ENCODE data around the gene PPM1H. TPM values are rescaled to one million over a fixed set of nuclear protein-coding genes. Genes with fewer than 3 reads are reported as not detected.
A peak's percentile ranks its signal among the peaks of the same experiment; 100 is the strongest.

The PPM1H gene
- total RNA-seq, 6 experiments from 2014 or later: 7.0 to 20.9 (median 8.4) TPM

DNA sequence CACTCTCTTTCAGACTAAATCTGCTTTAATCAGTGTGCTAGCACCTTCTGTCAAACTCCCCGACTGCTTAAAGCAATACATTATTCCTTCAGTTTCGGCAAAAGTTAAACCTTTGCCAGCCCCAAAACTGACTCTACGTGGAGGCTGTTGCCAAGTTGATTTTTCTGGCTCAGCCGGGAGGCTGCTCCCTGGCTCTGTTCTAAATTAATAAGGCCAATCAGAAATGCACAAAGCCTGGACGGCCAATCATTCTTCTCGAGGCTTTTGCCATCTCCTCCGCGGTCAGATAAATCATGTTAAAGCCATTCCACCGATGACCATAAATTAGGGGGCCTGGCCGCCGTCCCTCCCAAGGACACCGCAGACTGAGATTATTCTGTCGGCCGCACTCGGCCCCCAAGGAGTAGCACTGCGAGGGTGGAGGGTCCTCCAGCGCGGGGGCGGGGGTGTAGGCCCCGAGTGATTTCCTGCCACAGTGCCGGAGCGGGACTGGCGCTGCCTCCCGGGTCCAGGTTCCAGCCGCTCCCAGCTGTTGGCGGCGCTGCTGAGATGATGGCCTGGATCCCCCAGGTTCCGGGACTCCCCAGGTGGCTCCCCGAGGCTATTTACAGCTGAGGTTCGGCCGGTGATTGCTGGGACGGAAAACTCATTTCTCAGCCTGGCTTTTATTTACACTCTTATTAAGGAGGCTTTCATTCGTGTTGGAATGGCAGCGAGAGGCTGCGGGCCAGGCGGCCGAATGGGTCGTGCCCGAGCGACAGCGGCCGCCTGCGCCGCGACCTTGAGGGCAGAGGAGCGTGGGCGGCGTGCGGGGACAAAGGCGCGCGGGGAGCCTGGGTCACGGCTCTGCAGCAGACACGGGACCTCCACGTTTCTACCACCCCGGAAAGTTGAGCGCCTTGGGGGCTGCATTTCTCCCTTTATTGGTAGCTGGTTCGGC lies 303.2 kb downstream of the PPM1H start:
- Mint-ChIP-seq H3K27me3 (ENCODE audit: insufficient read depth) (no peaks in the 10 kb centered on the region), H3K4me3 (peak overlapping the region; percentile 85), H3K4me1 (ENCODE audit: low read depth) (peaks cover 35% of the 10 kb centered on the region), H3K36me3 (ENCODE audit: low read depth) (no peaks in the 10 kb centered on the region), H3K9me3 (no peaks in the 10 kb centered on the region), H3K27ac (peak overlapping the region; percentile 77)
- DNase-seq: peak; percentile 83
- TF ChIP-seq, protein P1, sequence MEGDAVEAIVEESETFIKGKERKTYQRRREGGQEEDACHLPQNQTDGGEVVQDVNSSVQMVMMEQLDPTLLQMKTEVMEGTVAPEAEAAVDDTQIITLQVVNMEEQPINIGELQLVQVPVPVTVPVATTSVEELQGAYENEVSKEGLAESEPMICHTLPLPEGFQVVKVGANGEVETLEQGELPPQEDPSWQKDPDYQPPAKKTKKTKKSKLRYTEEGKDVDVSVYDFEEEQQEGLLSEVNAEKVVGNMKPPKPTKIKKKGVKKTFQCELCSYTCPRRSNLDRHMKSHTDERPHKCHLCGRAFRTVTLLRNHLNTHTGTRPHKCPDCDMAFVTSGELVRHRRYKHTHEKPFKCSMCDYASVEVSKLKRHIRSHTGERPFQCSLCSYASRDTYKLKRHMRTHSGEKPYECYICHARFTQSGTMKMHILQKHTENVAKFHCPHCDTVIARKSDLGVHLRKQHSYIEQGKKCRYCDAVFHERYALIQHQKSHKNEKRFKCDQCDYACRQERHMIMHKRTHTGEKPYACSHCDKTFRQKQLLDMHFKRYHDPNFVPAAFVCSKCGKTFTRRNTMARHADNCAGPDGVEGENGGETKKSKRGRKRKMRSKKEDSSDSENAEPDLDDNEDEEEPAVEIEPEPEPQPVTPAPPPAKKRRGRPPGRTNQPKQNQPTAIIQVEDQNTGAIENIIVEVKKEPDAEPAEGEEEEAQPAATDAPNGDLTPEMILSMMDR (IDR thresholded peaks at IDR 0.05): peak; percentile 73

DNA sequence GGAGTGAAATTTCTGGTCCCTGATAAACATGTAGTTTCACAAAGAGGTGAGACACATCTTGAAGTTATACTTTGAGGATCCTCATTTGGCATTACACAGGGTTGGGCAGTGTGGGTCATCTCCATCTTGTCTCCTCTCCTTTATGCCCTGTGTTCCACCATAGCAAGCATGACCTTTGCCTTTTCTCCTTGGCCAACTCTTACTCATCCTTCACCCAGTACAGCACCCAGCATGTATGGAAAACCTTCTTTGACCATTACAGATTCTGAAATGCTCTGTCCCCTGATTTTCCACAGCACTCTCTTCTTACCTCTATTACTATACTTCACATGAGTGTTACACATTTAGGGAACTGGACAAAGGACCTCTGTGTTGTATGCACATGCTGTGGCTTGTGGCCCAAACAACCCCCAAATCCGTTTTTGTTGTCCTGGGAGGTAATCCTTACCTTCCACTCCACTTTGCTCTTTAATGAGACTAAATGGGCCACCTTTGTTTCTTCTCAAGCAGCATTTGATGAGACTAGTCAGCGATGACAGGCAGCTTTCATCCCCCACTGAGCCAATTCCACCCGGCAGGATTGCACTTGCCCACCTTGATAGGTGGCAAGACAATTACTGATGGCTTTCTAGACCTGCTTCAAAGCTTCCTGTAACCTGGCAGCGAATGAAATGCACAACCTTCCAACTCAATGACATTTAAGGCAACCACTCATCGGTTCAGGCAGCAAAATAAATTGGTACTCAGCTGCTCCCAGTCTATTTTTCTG lies 304.8 kb downstream of the PPM1H start:
- H3K27me3 Mint-ChIP-seq (ENCODE audit: insufficient read depth): no peaks in the 10 kb centered on the region
- no peak overlapping the region for H3K4me3 Mint-ChIP-seq
- H3K4me1 Mint-ChIP-seq (ENCODE audit: low read depth): peaks cover 35% of the 10 kb centered on the region
- no peak for DNase-seq
- TF ChIP-seq, protein P1 (IDR thresholded peaks at IDR 0.05): no peak
- H3K27ac Mint-ChIP-seq: no peak overlapping the region
- H3K36me3 Mint-ChIP-seq (ENCODE audit: low read depth): no peaks in the 10 kb centered on the region
- no peaks in the 10 kb centered on the region for H3K9me3 Mint-ChIP-seq

- Mint-ChIP-seq H3K9me3 (no peaks in the 10 kb centered on the region), H3K4me1 (ENCODE audit: low read depth) (peaks cover 35% of the 10 kb centered on the region), H3K27me3 (ENCODE audit: insufficient read depth) (no peaks in the 10 kb centered on the region), H3K27ac (no peak overlapping the region), H3K4me3 (no peak overlapping the region), H3K36me3 (ENCODE audit: low read depth) (no peaks in the 10 kb centered on the region)
- no peak for DNase-seq
- TF ChIP-seq, protein P1 (IDR thresholded peaks at IDR 0.05): no peak
These were observed 305.5 kb downstream of the PPM1H start for GRCh38 chr12:62629413-62629812.

- Mint-ChIP-seq H3K27ac (no peak overlapping the region), H3K27me3 (ENCODE audit: insufficient read depth) (no peaks in the 10 kb centered on the region), H3K9me3 (no peaks in the 10 kb centered on the region), H3K4me1 (ENCODE audit: low read depth) (peaks cover 27% of the 10 kb centered on the region), H3K36me3 (ENCODE audit: low read depth) (no peaks in the 10 kb centered on the region), H3K4me3 (no peak overlapping the region)
- no peak for DNase-seq
- TF ChIP-seq, protein P1 (IDR thresholded peaks at IDR 0.05): no peak
These were observed 307.8 kb downstream of the PPM1H start for GRCh38 chr12:62627181-62627580.

DNA sequence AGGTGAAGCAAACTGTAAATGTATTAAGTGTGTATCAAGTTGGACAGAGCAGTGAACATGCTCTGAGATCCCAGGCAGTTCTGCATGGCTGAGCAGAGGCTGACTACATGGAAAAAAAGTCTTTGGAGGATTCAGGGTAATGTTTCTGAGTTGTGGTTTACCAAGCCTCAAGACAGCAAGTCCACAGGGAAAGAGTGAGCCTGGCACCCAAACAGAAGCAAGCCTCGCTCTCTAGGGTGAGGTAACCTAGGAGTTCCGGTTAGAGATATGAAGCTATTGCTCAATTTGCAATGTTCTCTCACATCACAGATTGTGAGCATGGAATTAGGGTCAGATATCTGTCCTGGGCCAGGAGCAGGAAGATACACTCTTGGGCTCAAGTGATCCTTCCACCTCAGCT lies 309.7 kb downstream of the PPM1H start:
- DNase-seq: no peak
- Mint-ChIP-seq H3K9me3 (no peaks in the 10 kb centered on the region), H3K27ac (no peak overlapping the region), H3K27me3 (ENCODE audit: insufficient read depth) (peaks cover 2% of the 10 kb centered on the region; the same call in 1 of the 2 replicates), H3K36me3 (ENCODE audit: low read depth) (no peaks in the 10 kb centered on the region), H3K4me3 (no peak overlapping the region), H3K4me1 (ENCODE audit: low read depth) (peaks cover 25% of the 10 kb centered on the region)
- TF ChIP-seq, protein P1 (IDR thresholded peaks at IDR 0.05): no peak

Data from HFFc6 (cell line).